ENCODE measurements around the gene SLC25A6. TPM values are rescaled to one million over a fixed set of nuclear protein-coding genes. Genes with fewer than 3 reads are reported as not detected.

The SLC25A6 gene
- total and polyA plus RNA-seq, 9 of the 15 experiments (the other 6 are each of a cell fraction or from before 2014, with no cell fraction given) = 24.6 to 330 (median 129) TPM

DNA sequence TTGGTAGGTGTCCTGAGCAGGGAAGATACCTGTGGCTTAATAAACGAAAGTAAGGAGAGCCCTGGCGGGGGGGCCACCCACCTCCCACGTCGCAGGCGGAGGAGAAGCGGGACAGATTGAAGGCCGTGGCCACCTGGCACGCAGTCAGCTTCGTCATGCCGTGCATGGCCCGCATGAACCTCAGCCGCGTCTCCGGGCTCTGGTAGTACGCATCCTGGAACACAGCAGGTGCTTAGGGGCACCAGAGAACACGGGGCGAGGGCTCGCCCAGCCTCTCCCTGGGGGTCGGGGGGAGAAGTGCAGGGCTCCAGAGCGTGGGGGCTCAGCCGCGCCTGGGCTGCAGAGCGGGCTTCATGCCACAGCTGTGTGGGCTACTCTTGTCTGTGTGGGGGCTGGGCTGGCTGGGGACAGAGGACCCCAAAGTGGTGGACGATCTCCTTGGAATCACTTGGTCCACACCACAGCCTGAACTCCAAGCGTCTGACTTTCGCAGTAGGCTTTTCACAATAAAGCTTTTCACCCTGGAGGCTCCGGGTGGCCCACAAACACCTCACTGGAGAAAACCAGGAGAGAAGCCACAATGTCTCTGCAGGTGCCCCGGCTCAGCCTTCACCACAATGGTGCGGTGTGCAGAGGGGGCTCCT, 27.1 kb upstream of the SLC25A6 start:
- ATAC-seq = no peak; the same call in 2 of the 3 replicates
- peaks cover 0 to 9% of the 10 kb centered on the region in 2 experiments; a peak in 2 of 5 replicates for H3K4me1 ChIP-seq (replicated peaks in 1 of 2; ENCODE audit: control insufficient read depth in 2 of 2, insufficient read depth in 2 of 2, low read length in 2 of 2)
- H3K4me3 ChIP-seq = no peak overlapping the region
- H2AFZ ChIP-seq (ENCODE audit: low read depth, low read length) = no peak overlapping the region
- BruUV-seq (replicated peaks) = no TSS peak
- no peak overlapping the region; a peak in 1 of 4 replicates for H3K9ac ChIP-seq (ENCODE audit: insufficient read depth in 1 of 2, low read depth in 2 of 2, low read length in 2 of 2)
- no peak overlapping the region for H3K4me2 ChIP-seq (ENCODE audit: insufficient read depth, low read length)
- H3K9me3 ChIP-seq (replicated peaks; ENCODE audit: control insufficient read depth, insufficient read depth, low read depth, low read length) = no peaks in the 10 kb centered on the region; the same call in 1 of the 2 replicates
- WGBS (ENCODE audit: insufficient coverage, low coverage, missing lambda C conversion rate) = 83% methylated on average over 11 of the region's 29 CpGs
- in situ Hi-C loops (cut with MboI) = no loop called here
- no peak for DNase-seq (ENCODE audit: extremely low read depth in 1 of 4, low spot score in 3 of 4)
- POLR2A ChIA-PET = no interaction called here
- no peak overlapping the region for H3K27ac ChIP-seq (ENCODE audit: extremely low read depth, low read depth, low read length)
- intact Hi-C loops (cut with micrococcal nuclease) = no loop called here
- TF ChIP-seq ZNF140 (CRISPR knock-in tag; IDR thresholded peaks at IDR 0.05) (no peak), HNRNPLL (IDR thresholded peaks at IDR 0.05; ENCODE audit: low read depth, low read length, poor library complexity, severe bottlenecking) (no peak), ETV6 (IDR thresholded peaks at IDR 0.05; ENCODE audit: borderline replicate concordance in 1 of 2, low read depth in 2 of 2, low read length in 1 of 2) (no peak), ETV6 (CRISPR knock-in tag; IDR thresholded peaks at IDR 0.05; ENCODE audit: borderline replicate concordance) (no peak), ZNF347 (CRISPR knock-in tag; IDR thresholded peaks at IDR 0.05; ENCODE audit: low read depth) (no peak), ID3 (CRISPR knock-in tag; IDR thresholded peaks at IDR 0.05) (no peak), ID3 (tag; IDR thresholded peaks at IDR 0.05) (no peak), ZZZ3 (IDR thresholded peaks at IDR 0.05) (no peak), POLR2G (IDR thresholded peaks at IDR 0.05; ENCODE audit: low read depth, low read length) (peak; percentile 63)
- no peaks in the 10 kb centered on the region for H3K79me2 ChIP-seq (ENCODE audit: control insufficient read depth, insufficient read depth, low read length)
- H3K9me1 ChIP-seq (ENCODE audit: control insufficient read depth, insufficient read depth, low read length) = no peaks in the 10 kb centered on the region
- H4K20me1 ChIP-seq (replicated peaks; ENCODE audit: control insufficient read depth, insufficient read depth, low read length) = no peaks in the 10 kb centered on the region
- no peaks in the 10 kb centered on the region for H3K27me3 ChIP-seq (ENCODE audit: control insufficient read depth in 2 of 2, insufficient read depth in 2 of 2, low read length in 2 of 2)
- no peak for FAIRE-seq
- H3K36me3 ChIP-seq (ENCODE audit: control insufficient read depth, insufficient read depth, low read length) = peaks cover 20% of the 10 kb centered on the region; the same call in 2 of the 3 replicates
- CTCF ChIA-PET (ENCODE audit: low intra/inter-chr PET ratio) = no interaction called here

All from K562 (cell line).